Measurements from ENCODE around the gene TMEM130. TPM values are rescaled to one million over a fixed set of nuclear protein-coding genes. Genes with fewer than 3 reads are reported as not detected.

The TMEM130 gene
- total RNA-seq, 1 experiment from 2014 or later, result not detected

- no peaks in the 10 kb centered on the region for H3K9me3 Mint-ChIP-seq (ENCODE audit: unreplicated experiment)
- Histone ChIP-seq H3K36me3 (ENCODE audit: control insufficient read depth, insufficient read depth, low read length) (no peaks in the 10 kb centered on the region), H3K4me3 (ENCODE audit: low read depth, low read length) (no peak overlapping the region), H3K27me3 (replicated peaks; ENCODE audit: control insufficient read depth, insufficient read depth, low read length) (no peaks in the 10 kb centered on the region), H3K9me3 (no peaks in the 10 kb centered on the region), H3K4me1 (no peaks in the 10 kb centered on the region)
- ChIA-PET POLR2A (no interaction called here), CTCF (interaction anchor here (0.6 kb wide), 1 partner anchor 46 kb away, joined by 3 read pairs; no protein-coding TSS in a partner anchor)
- intact Hi-C loops (cut with micrococcal nuclease; ENCODE audit: unreplicated experiment), result no loop called here
- no peak overlapping the region for H3K4me3 Mint-ChIP-seq (ENCODE audit: unreplicated experiment)
- H3K4me1 Mint-ChIP-seq (ENCODE audit: low read depth, unreplicated experiment), result peaks cover 6% of the 10 kb centered on the region
- H3K27me3 Mint-ChIP-seq (ENCODE audit: insufficient read depth, unreplicated experiment), result no peaks in the 10 kb centered on the region
- DNase-seq, result no peak
- H3K36me3 Mint-ChIP-seq (ENCODE audit: insufficient read depth, unreplicated experiment), result no peaks in the 10 kb centered on the region
- no TSS peak for BruUV-seq (replicated peaks)
- no peak overlapping the region for H3K27ac Mint-ChIP-seq (ENCODE audit: unreplicated experiment)
- TF ChIP-seq CTCF (IDR thresholded peaks at IDR 0.05; ENCODE audit: insufficient read depth in 1 of 2, low read depth in 1 of 2, low read length in 1 of 2, severe bottlenecking in 1 of 2, unreplicated experiment in 1 of 2), result no peak
These were observed 43.4 kb downstream of the TMEM130 start for GRCh38 chr7:98826387-98826786.

DNA sequence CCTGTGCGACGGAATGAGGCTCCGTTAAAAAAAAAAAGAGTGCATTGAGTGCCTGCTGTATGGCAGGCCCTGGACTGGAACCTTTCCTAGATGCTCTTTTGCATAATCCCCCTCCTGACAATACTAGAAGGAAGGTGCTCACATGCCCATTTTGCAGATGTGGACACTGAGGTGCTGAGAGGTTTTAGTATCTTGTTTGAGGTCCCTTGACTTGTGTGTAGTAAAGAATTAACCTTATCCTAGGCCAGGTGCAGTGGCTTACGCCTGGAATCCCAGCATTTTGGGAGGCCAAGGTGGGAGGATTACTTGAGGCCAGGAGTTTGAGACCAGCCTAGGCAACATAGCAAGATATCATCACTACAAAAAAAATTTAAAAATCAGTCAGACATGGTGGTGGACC is 46.6 kb downstream of the TMEM130 start:
- H3K4me3 ChIP-seq (ENCODE audit: low read depth, low read length), result no peak overlapping the region
- H3K36me3 ChIP-seq (ENCODE audit: control insufficient read depth, insufficient read depth, low read length), result no peaks in the 10 kb centered on the region
- no TSS peak for BruUV-seq (replicated peaks)
- H3K9me3 ChIP-seq, result no peaks in the 10 kb centered on the region
- CTCF ChIA-PET, result no interaction called here
- intact Hi-C loops (cut with micrococcal nuclease; ENCODE audit: unreplicated experiment), result no loop called here
- H3K4me1 ChIP-seq, result peaks cover 19% of the 10 kb centered on the region
- Mint-ChIP-seq H3K4me3 (ENCODE audit: unreplicated experiment) (no peak overlapping the region), H3K4me1 (ENCODE audit: low read depth, unreplicated experiment) (peaks cover 15% of the 10 kb centered on the region), H3K36me3 (ENCODE audit: insufficient read depth, unreplicated experiment) (peaks cover 6% of the 10 kb centered on the region), H3K27me3 (ENCODE audit: insufficient read depth, unreplicated experiment) (no peaks in the 10 kb centered on the region), H3K9me3 (ENCODE audit: unreplicated experiment) (peaks cover 9% of the 10 kb centered on the region), H3K27ac (ENCODE audit: unreplicated experiment) (no peak overlapping the region)
- no peaks in the 10 kb centered on the region for H3K27me3 ChIP-seq (replicated peaks; ENCODE audit: control insufficient read depth, insufficient read depth, low read length)
- POLR2A ChIA-PET, result no interaction called here
- no peak for TF ChIP-seq CTCF (IDR thresholded peaks at IDR 0.05; ENCODE audit: insufficient read depth in 1 of 2, low read depth in 1 of 2, low read length in 1 of 2, severe bottlenecking in 1 of 2, unreplicated experiment in 1 of 2)
- DNase-seq, result no peak

- no peak overlapping the region for H3K27ac Mint-ChIP-seq (ENCODE audit: unreplicated experiment)
- H3K27me3 ChIP-seq (replicated peaks; ENCODE audit: control insufficient read depth, insufficient read depth, low read length), result no peaks in the 10 kb centered on the region
- no peak overlapping the region for H3K4me3 ChIP-seq (ENCODE audit: low read depth, low read length)
- intact Hi-C loops (cut with micrococcal nuclease; ENCODE audit: unreplicated experiment), result no loop called here
- POLR2A ChIA-PET, result no interaction called here
- no peaks in the 10 kb centered on the region for H3K36me3 ChIP-seq (ENCODE audit: control insufficient read depth, insufficient read depth, low read length)
- no peaks in the 10 kb centered on the region for H3K27me3 Mint-ChIP-seq (ENCODE audit: insufficient read depth, unreplicated experiment)
- DNase-seq, result no peak
- TF ChIP-seq CTCF (IDR thresholded peaks at IDR 0.05; ENCODE audit: insufficient read depth in 1 of 2, low read depth in 1 of 2, low read length in 1 of 2, severe bottlenecking in 1 of 2, unreplicated experiment in 1 of 2), result no peak
- BruUV-seq (replicated peaks), result no TSS peak
- peaks cover 9% of the 10 kb centered on the region for H3K9me3 Mint-ChIP-seq (ENCODE audit: unreplicated experiment)
- peaks cover 6% of the 10 kb centered on the region for H3K36me3 Mint-ChIP-seq (ENCODE audit: insufficient read depth, unreplicated experiment)
- peaks cover 15% of the 10 kb centered on the region for H3K4me1 Mint-ChIP-seq (ENCODE audit: low read depth, unreplicated experiment)
- CTCF ChIA-PET, result no interaction called here
- H3K4me3 Mint-ChIP-seq (ENCODE audit: unreplicated experiment), result no peak overlapping the region
- peaks cover 19% of the 10 kb centered on the region for H3K4me1 ChIP-seq
- no peaks in the 10 kb centered on the region for H3K9me3 ChIP-seq
These were observed 48.5 kb downstream of the TMEM130 start for GRCh38 chr7:98821348-98821747.
